Caco-2 (cell line): ENCODE results near the gene TBX3. TPM values are rescaled to one million over a fixed set of nuclear protein-coding genes. Genes with fewer than 3 reads are reported as not detected.
A peak's percentile ranks its signal among the peaks of the same experiment; 100 is the strongest.

Experiments used
- BruUV-seq: library from RNA; stranded (reverse); fragments of 400-500 nt; replicated peaks from 2 replicates; lab custom pipeline; 2021; lab: Mats Ljungman, UMichigan
- CTCF ChIA-PET: fragments of 300-600 bp; sonication (Branson Sonifier 250); formaldehyde crosslinking; loops from one replicate; lab custom pipeline; 2022; ENCODE audit warnings: antibody characterized with exemption; lab: Charles Lee
- POLR2A ChIA-PET: fragments of 300-600 bp; sonication (Branson Sonifier 250); formaldehyde crosslinking; loops from one replicate; lab custom pipeline; 2022; ENCODE audit warnings: antibody characterized with exemption; lab: Charles Lee
- DNase-seq, 2 experiments: peaks; one replicate each; pipeline versions ENCODE4 v3.0.0 to v3.0.0-alpha.2; 2020 to 2022
- H3K27me3 ChIP-seq: replicated peaks from 2 replicates; pipeline ENCODE4 v1.6.0; 2011; ENCODE audit warnings: low read length; ENCODE audit not compliant: control insufficient read depth, insufficient read depth
- H3K36me3 ChIP-seq: 2 replicates; pipeline ENCODE4 v1.5.1; 2011; ENCODE audit warnings: low read length; ENCODE audit not compliant: control insufficient read depth, insufficient read depth
- H3K4me1 ChIP-seq: fragments of 250-450 bp; sonication (Bioruptor Pico); 2 replicates; pipeline ENCODE4 v1.5.1; 2020; ENCODE audit warnings: mild to moderate bottlenecking
- H3K4me3 ChIP-seq: 2 replicates; pipeline ENCODE4 v1.5.1; 2011; ENCODE audit warnings: low read depth, mild to moderate bottlenecking, control low read depth, low read length
- H3K9me3 ChIP-seq: fragments of 250-450 bp; sonication (Bioruptor Pico); 2 replicates; pipeline ENCODE4 v1.5.1; 2020; ENCODE audit warnings: mild to moderate bottlenecking, moderate library complexity
- H3K27ac Mint-ChIP-seq: one replicate; pipeline ENCODE4 v1.8.0; 2022; ENCODE audit warnings: mixed read lengths; ENCODE audit not compliant: unreplicated experiment
- H3K27me3 Mint-ChIP-seq: one replicate; pipeline ENCODE4 v1.8.0; 2022; ENCODE audit warnings: mixed read lengths; ENCODE audit not compliant: insufficient read depth, unreplicated experiment
- H3K36me3 Mint-ChIP-seq: one replicate; pipeline ENCODE4 v1.8.0; 2022; ENCODE audit warnings: mild to moderate bottlenecking, mixed read lengths; ENCODE audit not compliant: insufficient read depth, unreplicated experiment
- H3K4me1 Mint-ChIP-seq: one replicate; pipeline ENCODE4 v1.8.0; 2022; ENCODE audit warnings: low read depth, mixed read lengths; ENCODE audit not compliant: unreplicated experiment
- H3K4me3 Mint-ChIP-seq: one replicate; pipeline ENCODE4 v1.8.0; 2022; ENCODE audit warnings: mild to moderate bottlenecking, moderate library complexity, mixed read lengths; ENCODE audit not compliant: unreplicated experiment
- H3K9me3 Mint-ChIP-seq: one replicate; pipeline ENCODE4 v1.8.0; 2022; ENCODE audit warnings: mixed read lengths; ENCODE audit not compliant: unreplicated experiment
- CTCF ChIP-seq, 2 experiments: fragments of 200-600 bp in 1 of 2; IDR thresholded peaks; 1 replicate in 1 of 2; 2 replicates in 1 of 2; pipeline versions ENCODE4 v1.5.1 to v1.8.0; 2011 to 2022; ENCODE audit warnings: antibody characterized with exemption in 1 of 2, control low read depth in 1 of 2, inconsistent platforms in 1 of 2, low read depth in 1 of 2, low read length in 1 of 2, mild to moderate bottlenecking in 1 of 2, moderate library complexity in 1 of 2; ENCODE audit not compliant: insufficient read depth in 1 of 2, severe bottlenecking in 1 of 2, unreplicated experiment in 1 of 2
- intact Hi-C: fragments of 100-400 bp; cut with micrococcal nuclease; formaldehyde crosslinking; loops from one replicate; pipeline ENCODE4 v1.10.0; 2022; ENCODE audit not compliant: unreplicated experiment
- total RNA-seq: library from RNA; stranded (reverse); gene quantifications from 2 replicates; pipeline ENCODE4 v1.2.3, GENCODE V29; 2022

TBX3 gene
- total RNA-seq, 1 experiment from 2014 or later = 47.2 TPM

- DNase-seq = no peak
- peaks cover 9% of the 10 kb centered on the region for H3K4me1 Mint-ChIP-seq
- no peaks in the 10 kb centered on the region for H3K9me3 Mint-ChIP-seq
- H3K9me3 ChIP-seq = no peaks in the 10 kb centered on the region
- intact Hi-C loops = loop anchor here (5.0 to 10.0 kb wide), 3 partner anchors 788 to 1105 kb away; no protein-coding TSS in a partner anchor
- peak overlapping the region; percentile 74 for H3K4me3 Mint-ChIP-seq
- H3K27ac Mint-ChIP-seq = peak overlapping the region; percentile 79
- BruUV-seq = no TSS peak
- H3K36me3 Mint-ChIP-seq = peaks cover 19% of the 10 kb centered on the region
- no peaks in the 10 kb centered on the region for H3K27me3 ChIP-seq
- TF ChIP-seq CTCF (IDR thresholded peaks at IDR 0.05; ENCODE audit: insufficient read depth in 1 of 2, low read depth in 1 of 2, low read length in 1 of 2, severe bottlenecking in 1 of 2, unreplicated experiment in 1 of 2) = no peak
- no peaks in the 10 kb centered on the region for H3K27me3 Mint-ChIP-seq
- ChIA-PET POLR2A (no interaction called here), CTCF (no interaction called here)
- peaks cover 21% of the 10 kb centered on the region for H3K4me1 ChIP-seq
- H3K36me3 ChIP-seq = no peaks in the 10 kb centered on the region; the same call in 1 of the 2 replicates
- no peak overlapping the region for H3K4me3 ChIP-seq
Measured at GRCh38 chr12:114666746-114667668, 17.0 kb downstream of the TBX3 start.

- H3K36me3 Mint-ChIP-seq = peaks cover 13% of the 10 kb centered on the region
- ChIA-PET CTCF (interaction anchor here (0.6 kb wide), 1 partner anchor 1159 kb away, joined by 4 read pairs; no protein-coding TSS in a partner anchor), POLR2A (interaction anchor here (0.7 kb wide), 1 partner anchor 38 kb away, joined by 8 read pairs; no protein-coding TSS in a partner anchor)
- no peaks in the 10 kb centered on the region for H3K9me3 Mint-ChIP-seq
- H3K36me3 ChIP-seq = no peaks in the 10 kb centered on the region
- H3K4me3 Mint-ChIP-seq = no peak overlapping the region
- no TSS peak for BruUV-seq
- intact Hi-C loops = loop anchor here (5.0 to 10.0 kb wide), 3 partner anchors 789 to 1107 kb away; no protein-coding TSS in a partner anchor
- DNase-seq = no peak
- no peaks in the 10 kb centered on the region for H3K27me3 ChIP-seq
- no peaks in the 10 kb centered on the region for H3K9me3 ChIP-seq
- peaks cover 21% of the 10 kb centered on the region for H3K4me1 ChIP-seq
- no peak overlapping the region for H3K27ac Mint-ChIP-seq
- no peak overlapping the region for H3K4me3 ChIP-seq
- H3K27me3 Mint-ChIP-seq = no peaks in the 10 kb centered on the region
- H3K4me1 Mint-ChIP-seq = peaks cover 9% of the 10 kb centered on the region
- TF ChIP-seq CTCF (IDR thresholded peaks at IDR 0.05; ENCODE audit: insufficient read depth in 1 of 2, low read depth in 1 of 2, low read length in 1 of 2, severe bottlenecking in 1 of 2, unreplicated experiment in 1 of 2) = no peak
Measured at GRCh38 chr12:114665411-114666260, 18.3 kb downstream of the TBX3 start.
